ENCODE measurements around the gene PPFIA4.

PPFIA4 gene

DNA sequence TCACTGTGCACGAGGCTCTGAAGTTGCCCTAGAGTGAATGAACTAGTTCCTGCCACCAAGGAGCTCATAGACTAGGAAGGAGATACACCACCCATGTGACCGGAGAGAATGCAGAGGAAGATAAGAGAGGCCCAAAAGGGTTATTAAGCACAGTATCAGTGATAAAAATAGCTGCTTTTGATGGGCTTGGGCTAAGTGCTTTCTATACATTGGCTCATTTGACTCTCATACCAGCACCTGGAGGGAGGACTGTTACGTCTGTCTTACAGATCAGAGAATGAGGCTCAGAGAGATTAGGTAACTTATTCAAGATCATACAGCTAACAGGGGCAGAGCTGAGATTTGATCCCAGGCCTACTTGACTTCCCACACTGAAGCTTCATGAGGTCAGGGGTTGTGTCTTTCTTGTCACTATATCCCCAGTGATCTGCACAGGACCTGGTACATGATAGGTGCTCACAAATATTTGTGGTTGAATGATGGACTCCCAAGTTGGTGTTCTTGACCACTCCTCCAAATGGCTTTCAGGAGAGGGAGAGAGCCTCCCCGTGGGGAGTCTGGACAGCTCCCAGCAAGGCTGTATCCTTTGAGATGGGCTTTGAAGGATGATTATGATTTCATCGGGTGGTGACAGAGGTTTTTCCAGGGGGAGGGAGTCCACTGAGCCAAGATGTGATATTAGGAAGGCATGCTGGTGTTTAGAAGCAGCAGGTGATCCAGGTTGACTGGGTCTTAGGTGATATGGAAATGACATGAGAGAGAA is 14.4 kb downstream of the PPFIA4 start:
- no peak for DNase-seq (ENCODE audit: low read depth in 2 of 2)

GRCh38 chr1:203041351-203041932 is 15.2 kb downstream of the PPFIA4 start:
- DNase-seq (ENCODE audit: low read depth in 2 of 2), result no peak

GRCh38 chr1:203043830-203044545 is 17.7 kb downstream of the PPFIA4 start:
- no peak for DNase-seq (ENCODE audit: low read depth in 2 of 2)

DNA sequence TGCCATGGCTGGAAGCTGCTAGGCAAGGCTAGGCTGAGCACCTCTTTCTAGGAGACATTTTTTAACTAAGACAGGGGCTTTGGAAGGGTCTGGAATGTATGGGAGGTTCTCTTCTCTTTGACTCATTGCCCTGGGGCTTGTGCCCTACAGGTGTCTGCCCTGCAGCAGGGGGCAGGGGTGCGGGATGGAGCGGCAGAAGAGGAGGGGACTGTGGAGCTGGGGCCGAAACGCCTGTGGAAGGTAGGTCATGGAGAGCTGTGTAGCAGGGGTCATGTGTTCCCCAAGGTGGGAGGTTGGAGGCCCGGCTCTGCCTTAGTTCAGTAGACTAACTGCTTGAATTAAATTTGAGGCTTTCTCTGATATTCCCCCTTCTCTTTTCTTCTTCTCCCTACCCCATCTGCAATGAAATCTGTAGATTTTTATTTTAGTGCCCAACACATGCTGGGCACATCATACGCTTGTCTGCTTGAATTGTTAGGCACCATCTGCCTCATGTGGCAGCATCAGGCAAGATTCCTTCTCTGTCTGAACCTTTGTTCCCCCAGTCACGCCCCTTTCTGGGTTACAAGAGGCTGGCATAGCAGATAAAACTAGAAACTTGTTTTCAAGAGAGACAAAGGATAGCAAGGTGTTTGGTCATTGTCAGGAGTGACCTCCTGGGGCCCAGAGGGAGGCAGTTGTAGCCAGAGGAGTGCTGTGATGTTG is 18.4 kb downstream of the PPFIA4 start:
- DNase-seq (ENCODE audit: low read depth in 2 of 2), result no peak

- no peak for DNase-seq (ENCODE audit: low read depth in 2 of 2)
These were observed 19.0 kb downstream of the PPFIA4 start for GRCh38 chr1:203045336-203045735.

DNA sequence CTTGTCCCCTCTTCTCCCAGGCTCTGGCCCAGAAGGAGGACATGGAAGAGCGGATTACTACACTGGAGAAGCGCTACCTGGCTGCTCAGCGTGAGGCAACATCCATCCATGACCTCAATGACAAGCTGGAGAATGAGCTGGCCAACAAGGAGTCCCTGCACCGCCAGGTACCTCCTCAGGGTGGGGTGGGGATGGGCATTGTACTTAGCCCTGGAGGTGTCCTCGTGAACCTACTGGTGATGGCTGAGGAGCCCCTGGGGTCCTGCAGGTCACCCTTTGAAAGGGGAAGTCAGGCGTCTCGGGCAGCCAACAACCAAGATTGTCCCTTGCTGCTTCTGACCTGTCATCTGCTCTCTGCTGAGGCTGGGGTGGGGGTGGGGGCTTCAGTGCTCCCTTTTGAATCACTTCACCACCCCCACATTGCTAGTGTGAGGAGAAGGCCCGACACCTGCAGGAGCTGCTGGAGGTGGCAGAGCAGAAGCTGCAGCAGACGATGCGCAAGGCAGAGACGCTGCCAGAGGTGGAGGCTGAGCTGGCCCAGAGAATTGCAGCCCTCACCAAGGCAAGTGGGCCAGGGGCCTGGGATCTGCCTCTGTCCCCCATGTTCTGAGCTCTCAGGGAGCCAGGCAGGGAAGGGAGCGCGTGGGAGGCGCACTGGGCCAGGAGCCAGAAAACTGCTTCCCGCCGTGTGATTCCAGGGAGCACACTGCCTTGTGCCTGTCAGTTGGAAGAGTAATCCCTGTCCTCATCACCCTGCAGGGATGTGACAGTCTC is 19.7 kb downstream of the PPFIA4 start:
- DNase-seq (ENCODE audit: low read depth in 2 of 2), result no peak

- peak; percentile 38 to 47 for DNase-seq (ENCODE audit: low read depth in 2 of 2)
These were observed 20.8 kb downstream of the PPFIA4 start for GRCh38 chr1:203046984-203047630.

DNA sequence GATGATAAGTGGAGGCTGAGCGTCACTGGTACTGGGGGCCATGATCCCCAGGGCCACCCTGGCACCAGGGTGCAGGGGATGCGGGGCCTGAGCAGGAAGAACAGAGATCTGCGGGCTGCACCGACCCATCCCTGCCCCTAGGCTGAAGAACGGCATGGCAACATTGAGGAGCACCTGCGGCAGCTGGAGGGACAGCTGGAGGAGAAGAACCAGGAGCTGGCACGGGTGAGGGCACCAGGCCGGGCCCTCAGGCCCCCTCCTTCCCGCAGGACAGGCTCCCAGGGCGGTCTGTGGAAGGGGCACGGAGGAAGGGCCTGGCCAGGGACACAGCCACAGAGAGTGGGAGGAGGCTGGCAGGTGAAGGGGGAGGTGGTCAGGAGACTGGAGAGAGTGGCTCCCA is 21.8 kb downstream of the PPFIA4 start:
- DNase-seq (ENCODE audit: low read depth in 2 of 2), result no peak

DNA sequence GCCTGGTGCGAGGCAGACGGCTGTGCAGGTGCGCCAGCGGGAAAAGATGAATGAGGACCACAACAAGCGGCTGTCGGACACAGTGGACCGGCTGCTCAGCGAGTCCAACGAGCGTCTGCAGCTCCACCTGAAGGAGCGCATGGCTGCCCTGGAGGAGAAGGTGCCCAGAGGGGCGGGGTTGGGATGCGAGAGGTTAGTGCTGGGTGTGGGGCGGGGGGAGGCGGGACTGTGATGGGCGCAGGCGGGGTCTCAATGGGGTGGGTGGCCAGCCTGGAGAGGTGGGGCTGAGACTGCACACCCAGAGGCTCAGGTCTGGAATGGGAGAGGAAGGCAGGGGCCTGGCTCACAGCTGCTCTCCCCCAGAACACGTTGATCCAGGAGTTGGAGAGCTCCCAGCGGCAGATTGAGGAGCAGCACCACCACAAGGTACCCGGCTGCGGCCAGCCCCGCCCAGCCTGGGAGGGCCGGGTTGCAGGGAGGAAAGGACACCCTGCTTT is 22.3 kb downstream of the PPFIA4 start:
- no peak for DNase-seq (ENCODE audit: low read depth in 2 of 2)

DNA sequence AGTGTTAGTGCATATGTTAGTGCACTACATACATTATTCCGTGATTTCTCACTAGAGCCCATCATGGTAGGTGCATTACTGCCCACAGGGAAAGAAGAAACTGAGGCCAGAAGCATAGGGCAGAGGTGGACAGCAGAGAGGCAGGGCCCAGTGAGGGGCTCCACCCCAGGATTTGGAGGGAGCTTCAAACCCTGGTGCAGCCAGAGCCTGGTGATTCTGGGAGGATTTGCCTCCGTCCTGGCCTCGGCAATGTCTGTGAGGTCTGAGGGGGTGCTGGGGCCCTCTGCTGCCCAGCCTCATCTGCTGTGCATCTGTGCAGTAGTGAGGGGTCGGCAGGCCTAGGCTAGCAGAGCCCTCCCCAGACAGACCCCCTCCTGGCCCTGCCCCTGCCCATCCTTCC is 22.8 kb downstream of the PPFIA4 start:
- DNase-seq (ENCODE audit: low read depth in 2 of 2), result no peak

DNA sequence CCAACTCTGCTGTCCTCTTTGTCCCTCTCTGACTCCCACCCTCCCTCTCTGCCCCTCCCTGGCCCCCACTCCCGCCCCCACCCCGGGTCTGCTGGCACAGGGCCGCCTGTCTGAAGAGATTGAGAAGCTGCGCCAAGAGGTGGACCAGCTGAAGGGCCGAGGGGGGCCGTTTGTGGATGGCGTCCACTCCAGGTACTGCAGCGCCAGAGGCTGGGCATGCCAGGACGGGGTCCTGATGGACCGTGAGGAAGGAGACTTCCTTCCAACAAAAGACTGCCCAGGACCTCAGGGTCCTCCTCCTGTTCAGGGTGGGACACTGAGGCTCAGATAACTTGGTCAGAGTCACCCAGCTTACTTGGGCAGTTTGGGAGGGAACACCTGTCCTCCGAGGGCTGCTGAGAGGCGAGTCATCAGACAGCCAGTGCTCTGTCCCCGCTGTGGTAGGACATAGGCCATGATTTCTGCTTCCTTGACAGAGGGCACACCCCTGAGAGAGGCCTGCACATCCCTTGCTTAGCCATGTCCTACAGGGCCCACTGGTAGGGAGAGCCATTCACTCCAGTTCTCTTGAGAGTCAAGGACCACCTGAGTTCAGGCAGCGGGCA is 23.4 kb downstream of the PPFIA4 start:
- DNase-seq (ENCODE audit: low read depth in 2 of 2), result no peak

DNA sequence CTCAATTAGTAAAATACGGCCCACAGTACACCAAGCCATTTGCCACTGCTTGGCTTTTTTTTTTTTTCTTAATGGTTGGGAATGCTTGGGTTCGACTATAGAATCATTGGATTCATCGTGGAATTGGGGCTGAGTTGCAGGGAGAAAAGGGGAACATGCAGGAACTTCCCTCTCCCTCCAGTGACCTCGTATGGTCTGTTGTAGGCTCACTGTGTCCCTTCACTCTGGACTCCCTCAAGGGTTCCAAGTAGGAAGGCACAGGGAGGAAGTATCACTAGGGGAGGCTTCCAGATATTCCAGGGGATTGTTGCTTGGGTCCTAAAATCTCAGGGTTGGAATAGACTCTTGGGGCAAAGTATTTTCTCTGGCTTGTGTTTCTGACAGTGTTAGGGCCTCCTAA is 24.5 kb downstream of the PPFIA4 start:
- DNase-seq (ENCODE audit: low read depth in 2 of 2), result no peak

- no peak for DNase-seq (ENCODE audit: low read depth in 2 of 2)
These were observed 25.6 kb downstream of the PPFIA4 start for GRCh38 chr1:203051841-203052324.

DNA sequence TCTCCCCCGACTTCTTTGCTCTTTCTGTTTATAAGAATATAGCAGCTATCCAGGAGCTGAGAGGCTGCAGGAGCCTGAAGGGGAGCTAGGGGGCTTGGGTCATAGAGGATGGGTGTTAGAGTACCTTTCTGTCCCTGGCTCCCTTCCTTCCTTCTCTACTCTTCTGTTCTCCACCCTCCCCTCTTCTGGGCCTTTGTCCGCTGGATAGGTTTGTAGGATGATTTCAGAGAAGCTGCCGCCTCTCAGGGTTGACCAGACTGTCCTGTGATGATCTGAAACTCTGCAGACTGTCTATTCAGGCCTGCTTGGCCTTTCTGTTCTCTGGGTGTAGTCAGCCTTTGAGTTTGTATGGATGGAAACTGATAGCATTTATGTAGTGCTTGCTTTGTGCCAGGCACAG is 26.3 kb downstream of the PPFIA4 start:
- DNase-seq (ENCODE audit: low read depth in 2 of 2), result no peak

DNA sequence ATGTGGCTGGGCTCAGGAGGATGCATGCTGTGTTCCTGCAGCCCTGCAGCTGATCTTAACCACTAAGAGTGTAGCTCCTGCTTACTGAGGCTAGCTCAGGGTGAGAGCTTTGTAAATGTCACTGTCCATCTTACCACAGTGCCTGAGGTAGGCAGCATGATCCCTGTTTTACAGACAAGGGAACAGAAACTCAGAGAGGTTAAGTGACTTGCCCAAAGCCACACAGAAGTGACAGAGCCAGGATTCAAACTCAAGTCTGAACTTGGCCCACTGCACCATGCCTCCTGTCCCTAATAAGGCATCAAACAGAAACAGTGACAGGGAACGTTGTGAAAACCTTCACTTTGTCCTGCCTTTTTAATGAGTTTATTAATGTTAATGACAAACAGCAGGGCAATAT is 27.9 kb downstream of the PPFIA4 start:
- DNase-seq (ENCODE audit: low read depth in 2 of 2), result no peak

GRCh38 chr1:203054642-203055041 is 28.4 kb downstream of the PPFIA4 start:
- no peak for DNase-seq (ENCODE audit: low read depth in 2 of 2)

- no peak for DNase-seq (ENCODE audit: low read depth in 2 of 2)
These were observed 29.0 kb downstream of the PPFIA4 start for GRCh38 chr1:203055161-203055799.

GRCh38 chr1:203056012-203056411 is 29.7 kb downstream of the PPFIA4 start:
- DNase-seq (ENCODE audit: low read depth in 2 of 2), result no peak

DNA sequence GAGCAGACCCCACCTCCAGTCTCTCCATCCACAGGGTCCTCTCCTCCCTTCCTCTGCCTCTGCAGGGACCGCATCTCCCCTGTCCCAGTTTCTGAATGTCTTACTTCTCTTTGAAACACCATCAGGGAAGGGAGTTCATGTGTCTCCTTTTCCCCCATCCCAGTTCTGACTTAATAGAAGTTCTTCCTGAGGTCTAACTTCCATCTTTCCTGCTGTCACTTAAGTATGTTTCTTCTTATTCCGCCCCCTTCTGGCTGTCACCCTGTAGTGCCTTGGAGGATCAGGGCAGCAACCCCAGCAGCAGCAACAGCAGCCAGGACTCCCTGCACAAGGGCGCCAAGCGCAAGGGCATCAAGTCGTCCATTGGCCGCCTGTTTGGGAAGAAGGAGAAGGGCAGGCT is 30.2 kb downstream of the PPFIA4 start:
- no peak for DNase-seq (ENCODE audit: low read depth in 2 of 2)
